Heart left ventricle (tissue), 13 donors: ENCODE data around the gene SPTBN1.

ENCODE experiments used
- CTCF ChIP-seq, 12 donors: fragments of 200-600 bp; sonication (generic) in 4 of 12; IDR thresholded peaks; one replicate each; pipeline versions ENCODE4 v1.5.0 to v1.8.0; 2018 to 2022; ENCODE audit warnings: antibody characterized with exemption in 12 of 12, mild to moderate bottlenecking in 5 of 12
- POLR2A ChIP-seq, 2 donors: fragments of 450-650 bp; IDR thresholded peaks; one replicate each; pipeline ENCODE4 v1.6.1; 2017; ENCODE audit warnings: antibody characterized with exemption in 2 of 2, mild to moderate bottlenecking in 2 of 2, moderate library complexity in 2 of 2
- donor health status: ischemic (EF 13 %, LVEDD 7.1; RV severe dilation, severe dysfunction).
- donor health status: DM: no; HTN: yes; CAD: no.
- donor health status: DM: no; HTN: no; CAD: no.
- donor health status: ischemic (EF 25% LVEDD 6.9; RV normal size, moderate dysfunction).
- donor health status: ischemic (EF 25% LVEDD 5.7; RV mildly dilated, moderate dysfunction).
- donor health status: ischemic (EF 35%, LVEDD 5.7; RV mildly dilated, moderate dysfunction).
- donor health status: nonischemic (EF 11% LVEDD 7.7; RV severe dilation, severe dysfunction).
- donor health status: DM: yes; HTN: yes; CAD: no.
- donor health status: PGD.
- donor health status: ischemic (EF 29% LVEDD 5.4; RV normal size, mild dysfunction).
- donor health status: nonischemic (EF 23%, LVEDD 6.1; RV moderate dilation, normal function).

GRCh38 chr2:54655046-54655809 is 199.1 kb downstream of the SPTBN1 start:
- TF ChIP-seq CTCF (IDR thresholded peaks at IDR 0.05) = no peak
- no peak for TF ChIP-seq POLR2A (IDR thresholded peaks at IDR 0.05)
